C1 segment of cervical spinal cord (tissue), 14 donors: ENCODE results near the gene ZNF385B.

Experiments
- DNase-seq, 14 donors: peaks; one replicate each; lab custom pipeline; 2025; lab: John Stamatoyannopoulos, UW

The ZNF385B gene

DNA sequence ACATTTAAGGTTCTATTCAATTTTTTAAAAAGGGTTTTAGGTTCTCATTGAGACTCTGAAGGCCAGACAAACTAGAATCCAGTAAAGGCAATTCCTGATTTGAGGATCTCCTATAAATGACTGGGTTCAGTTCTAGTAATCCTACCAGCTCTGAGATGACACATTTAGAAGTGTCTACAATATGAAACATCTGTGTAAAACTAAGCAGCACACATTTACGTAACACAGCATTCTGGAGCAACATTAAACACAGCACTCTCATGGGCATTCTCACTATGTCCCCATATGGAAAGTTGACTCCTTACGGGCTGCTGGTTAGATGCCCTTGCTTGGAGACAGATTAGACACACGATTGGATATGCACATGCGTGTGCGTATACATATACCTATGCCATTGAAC lies 114.4 kb downstream of the ZNF385B start:
- DNase-seq, result no peak

DNA sequence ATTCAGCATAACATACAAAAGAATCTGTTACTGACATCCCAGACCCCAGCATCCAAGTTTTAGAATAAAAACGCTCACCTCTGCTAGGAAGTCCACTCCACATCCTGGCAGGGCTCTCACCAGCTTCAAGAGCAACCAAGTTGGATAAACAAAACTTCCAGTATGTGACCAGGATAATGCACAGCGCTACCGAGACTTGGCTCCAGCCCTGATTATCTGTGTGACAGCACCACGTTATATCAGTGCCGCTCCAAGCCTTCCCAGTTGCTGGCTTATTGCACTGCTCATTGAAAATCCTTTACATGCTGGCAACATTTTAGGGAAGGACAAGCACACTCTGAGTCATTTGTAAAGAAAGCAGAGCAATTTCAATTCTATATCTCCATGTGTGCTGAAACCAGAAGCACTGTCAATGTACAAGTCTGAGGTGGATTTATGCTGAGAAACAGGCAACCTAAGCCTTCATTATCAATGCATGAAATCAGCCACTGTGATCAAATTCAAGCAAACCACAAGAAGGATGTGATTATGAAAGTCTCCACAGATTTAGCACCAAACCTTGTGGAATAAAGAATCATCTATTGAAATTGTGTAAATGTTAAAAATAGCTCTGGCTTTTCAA lies 115.7 kb downstream of the ZNF385B start:
- peak in 1 of 14 donors; percentile 17 for DNase-seq

DNA sequence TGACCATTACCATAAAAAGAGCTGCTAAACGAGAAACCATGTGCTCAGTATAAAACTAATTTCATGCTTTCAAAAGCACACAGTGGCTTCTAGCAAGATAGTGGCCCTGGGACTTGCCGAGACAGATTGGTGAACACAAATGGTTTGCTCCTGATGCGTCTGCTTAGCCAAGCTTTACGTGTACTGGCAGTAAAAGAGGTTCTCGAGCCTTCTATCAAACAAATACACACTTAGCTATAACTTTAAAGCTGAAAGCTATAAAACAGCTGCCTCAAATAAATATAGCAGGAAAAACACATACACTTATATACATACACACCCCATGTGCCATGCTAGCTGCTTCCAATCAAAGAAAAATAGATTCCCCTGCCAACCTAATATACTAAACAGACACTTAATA lies 117.0 kb downstream of the ZNF385B start:
- DNase-seq, result no peak

GRCh38 chr2:179741317-179741716 lies 120.1 kb downstream of the ZNF385B start:
- no peak for DNase-seq

DNA sequence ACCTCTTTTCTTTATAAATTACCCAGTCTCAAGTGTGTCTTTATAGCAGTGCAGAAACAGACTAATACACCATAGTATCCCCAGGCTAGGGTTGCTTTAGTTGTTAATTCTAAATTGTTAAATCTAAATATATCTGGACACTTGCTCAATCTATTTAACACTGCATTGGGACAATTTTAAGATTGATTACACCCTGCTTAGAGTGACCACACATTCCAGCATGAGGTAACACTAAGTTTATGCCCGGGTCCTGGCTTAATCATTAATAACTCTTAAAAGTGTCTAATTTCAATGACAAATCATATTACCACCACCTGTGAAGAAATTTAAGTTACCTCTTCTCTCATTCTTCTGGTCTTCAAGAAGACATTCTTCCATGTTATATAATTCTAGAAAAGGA lies 131.4 kb downstream of the ZNF385B start:
- no peak for DNase-seq

GRCh38 chr2:179726461-179727180 lies 134.8 kb downstream of the ZNF385B start:
- DNase-seq, result no peak

DNA sequence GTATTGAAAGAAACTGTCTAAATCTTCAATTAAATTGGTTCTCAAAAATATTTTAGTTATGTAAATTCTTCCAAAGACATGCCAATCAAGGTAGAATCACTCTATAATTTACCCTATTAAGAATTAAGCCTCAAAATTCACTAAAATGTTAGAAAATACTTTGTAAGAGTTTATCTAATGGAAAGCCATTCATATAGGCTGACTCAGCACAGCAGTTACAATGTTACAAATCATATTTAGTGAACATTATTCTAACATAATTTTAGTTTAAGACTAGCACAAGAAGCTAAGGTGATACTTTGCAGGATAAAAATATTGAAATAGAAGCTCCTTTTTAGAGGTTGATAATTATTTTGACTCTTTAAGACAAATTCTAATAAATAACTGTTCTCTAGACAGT lies 137.0 kb downstream of the ZNF385B start:
- DNase-seq, result no peak

- no peak for DNase-seq
Observed at GRCh38 chr2:179720173-179720772, 141.1 kb downstream of the ZNF385B start.

GRCh38 chr2:179715871-179716270 lies 145.5 kb downstream of the ZNF385B start:
- DNase-seq, result no peak

DNA sequence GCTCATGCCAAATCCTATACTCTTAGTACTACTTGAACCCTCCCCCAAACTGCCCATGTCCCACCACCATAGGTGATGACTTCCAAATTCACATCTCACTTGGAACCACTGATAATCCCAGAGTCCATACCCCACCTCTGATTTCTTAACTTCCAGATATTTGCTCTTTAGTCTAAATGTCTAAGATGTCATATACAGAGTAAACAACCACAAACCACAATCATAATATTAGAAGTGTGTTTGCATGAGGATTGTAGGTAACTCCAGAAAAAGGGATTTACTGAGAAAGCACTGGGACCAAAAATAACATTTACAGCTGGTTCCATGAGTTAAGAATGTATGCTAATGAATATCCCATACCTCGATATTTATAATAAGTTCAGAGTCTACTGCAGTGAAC lies 146.2 kb downstream of the ZNF385B start:
- DNase-seq, result no peak

DNA sequence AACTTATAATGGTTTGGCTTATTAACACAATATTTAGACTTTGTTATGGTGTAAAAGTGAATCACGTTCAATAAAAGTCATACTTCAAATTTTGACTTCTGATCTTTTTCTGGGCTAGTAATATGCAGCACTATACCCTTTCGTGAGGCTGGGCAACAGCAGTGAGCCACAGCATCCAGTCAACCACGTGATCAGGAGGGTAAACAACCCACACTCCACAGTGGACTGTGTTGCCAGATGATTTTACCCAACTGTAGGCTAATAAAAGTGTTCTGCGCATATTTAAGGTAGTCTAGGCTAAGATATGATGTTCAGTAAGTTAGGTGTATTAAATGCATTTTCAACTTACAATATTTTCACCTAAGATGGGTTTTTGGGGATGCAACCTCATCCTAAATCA lies 148.6 kb downstream of the ZNF385B start:
- DNase-seq, result no peak

GRCh38 chr2:179711375-179711774 lies 150.0 kb downstream of the ZNF385B start:
- no peak for DNase-seq

DNA sequence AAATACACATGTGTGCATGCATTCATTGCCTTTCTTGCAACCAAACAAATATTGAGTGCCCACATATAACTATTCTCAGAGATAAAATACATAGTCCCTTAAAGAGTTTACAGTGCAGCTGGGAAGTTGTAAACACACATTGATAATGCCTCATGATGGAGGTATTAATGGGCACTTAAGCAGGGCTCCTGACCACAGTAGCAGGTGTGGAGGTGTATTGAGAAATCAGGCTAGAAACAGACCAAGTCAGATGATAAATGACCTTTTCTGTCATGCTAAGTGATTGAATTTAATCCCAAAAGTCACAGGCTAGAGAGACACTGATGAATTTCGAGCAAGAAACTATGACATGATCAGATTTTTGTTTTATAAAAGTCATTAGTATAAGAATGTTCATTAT lies 157.7 kb downstream of the ZNF385B start:
- no peak for DNase-seq

GRCh38 chr2:179702912-179703311 lies 158.5 kb downstream of the ZNF385B start:
- DNase-seq, result no peak

DNA sequence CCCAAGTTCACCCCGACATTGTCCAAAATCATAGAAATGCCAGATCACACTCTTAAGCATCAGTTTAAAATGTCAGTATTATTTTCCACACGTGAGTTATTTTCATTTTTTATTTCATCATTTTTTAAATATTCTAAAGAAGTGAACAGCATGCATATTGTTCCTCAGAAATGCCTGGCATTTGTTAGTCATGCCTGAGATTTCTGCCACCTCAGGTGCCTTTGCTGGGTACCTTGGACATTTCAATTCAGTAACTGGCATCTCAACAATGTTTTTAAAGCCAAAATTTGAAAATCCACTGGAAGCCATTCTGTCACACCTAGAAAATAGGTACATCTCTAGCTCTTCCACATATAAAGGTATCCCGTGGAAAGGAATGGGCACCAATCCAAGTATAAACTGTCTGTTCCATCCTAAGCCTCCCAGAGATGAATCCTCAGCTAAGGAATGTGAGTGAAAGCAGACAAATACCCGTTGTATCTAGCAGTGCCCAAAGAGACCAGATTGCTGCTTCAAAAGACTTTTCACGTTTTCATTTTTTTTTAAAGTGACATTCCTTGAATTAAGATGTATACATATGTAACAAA lies 159.8 kb downstream of the ZNF385B start:
- peak in 1 of 14 donors; percentile 49 for DNase-seq

DNA sequence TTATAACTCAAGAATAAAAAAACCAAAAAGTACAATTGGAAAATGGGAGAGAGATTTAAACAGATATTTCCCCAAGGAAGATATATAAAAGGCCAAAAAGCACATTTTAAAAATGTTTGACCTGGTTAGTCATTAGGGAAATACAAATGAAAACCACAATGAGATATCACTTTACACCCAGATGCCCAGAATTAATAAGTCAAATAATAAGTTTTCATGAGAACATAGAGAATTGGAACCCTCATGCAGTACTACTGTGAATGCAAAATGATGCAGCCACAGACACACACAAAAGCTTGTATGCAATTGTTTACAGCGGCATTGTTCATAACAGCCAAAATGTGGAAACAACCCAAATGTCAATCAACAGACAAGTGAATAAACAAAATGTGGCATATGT lies 165.9 kb downstream of the ZNF385B start:
- DNase-seq, result no peak

- DNase-seq, result no peak
Observed at GRCh38 chr2:179694963-179695362, 166.4 kb downstream of the ZNF385B start.

GRCh38 chr2:179692610-179693009 lies 168.8 kb downstream of the ZNF385B start:
- DNase-seq, result no peak

GRCh38 chr2:179692043-179692442 lies 169.4 kb downstream of the ZNF385B start:
- no peak for DNase-seq

DNA sequence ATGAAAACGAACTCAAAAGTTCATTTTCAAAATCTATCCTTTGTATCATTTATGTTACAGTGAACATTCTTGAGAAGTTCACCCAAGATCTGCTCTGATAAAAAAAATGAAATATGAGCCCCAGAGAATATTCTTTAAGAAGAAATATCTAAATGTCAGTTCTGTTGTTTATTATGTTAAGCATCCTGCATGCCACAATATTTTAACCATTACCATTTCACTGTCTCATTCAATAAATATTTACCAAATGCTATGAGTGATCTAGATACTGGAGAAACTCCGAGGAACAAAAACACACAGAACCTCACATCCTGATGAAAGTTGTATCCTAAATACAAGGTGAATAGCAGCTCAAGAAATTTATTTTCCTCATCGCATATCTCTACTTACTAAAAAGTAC lies 170.2 kb downstream of the ZNF385B start:
- DNase-seq, result no peak

- DNase-seq, result no peak
Observed at GRCh38 chr2:179686718-179687342, 174.6 kb downstream of the ZNF385B start.

DNA sequence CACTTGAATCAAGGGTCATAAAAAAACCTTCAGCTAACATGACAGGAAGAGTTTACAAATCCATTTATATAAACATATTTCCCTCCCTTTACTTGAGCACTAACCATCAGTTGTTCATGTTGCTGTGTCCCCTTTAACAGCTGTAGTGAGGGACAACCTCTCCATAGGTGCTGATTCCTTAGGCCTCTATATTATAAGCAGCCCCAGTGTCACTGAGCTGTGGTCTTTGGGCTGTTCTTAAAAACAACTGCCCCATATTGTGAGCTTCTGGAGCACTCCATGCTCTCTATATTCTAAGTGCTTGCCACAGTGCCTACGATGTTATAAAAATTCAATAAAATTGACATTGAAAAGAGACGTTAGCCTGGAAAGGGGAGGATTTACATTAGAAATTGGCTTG lies 175.3 kb downstream of the ZNF385B start:
- DNase-seq, result no peak
